Hepatocyte (in vitro differentiated cells): ENCODE measurements around the gene NAT14.

ENCODE experiments used
- EZH2 ChIP-seq: fragments of 200-600 bp; sonication (generic); IDR thresholded peaks from 2 replicates; pipeline ENCODE4 v1.6.1; 2016; ENCODE audit warnings: antibody characterized with exemption, mild to moderate bottlenecking, borderline replicate concordance
- EZH2phosphoT487 ChIP-seq: fragments of 200-600 bp; sonication (generic); IDR thresholded peaks from one replicate; pipeline ENCODE4 v1.6.1; 2018; ENCODE audit warnings: antibody characterized with exemption, mild to moderate bottlenecking, low read depth, moderate library complexity; ENCODE audit not compliant: unreplicated experiment, severe bottlenecking
- TF ChIP-seq, protein P1 (sequence below): fragments of 200-600 bp; sonication (generic); IDR thresholded peaks from 2 replicates; pipeline ENCODE4 v1.5.1; 2016; ENCODE audit warnings: antibody characterized with exemption, mild to moderate bottlenecking; ENCODE audit not compliant: poor library complexity

DNA sequence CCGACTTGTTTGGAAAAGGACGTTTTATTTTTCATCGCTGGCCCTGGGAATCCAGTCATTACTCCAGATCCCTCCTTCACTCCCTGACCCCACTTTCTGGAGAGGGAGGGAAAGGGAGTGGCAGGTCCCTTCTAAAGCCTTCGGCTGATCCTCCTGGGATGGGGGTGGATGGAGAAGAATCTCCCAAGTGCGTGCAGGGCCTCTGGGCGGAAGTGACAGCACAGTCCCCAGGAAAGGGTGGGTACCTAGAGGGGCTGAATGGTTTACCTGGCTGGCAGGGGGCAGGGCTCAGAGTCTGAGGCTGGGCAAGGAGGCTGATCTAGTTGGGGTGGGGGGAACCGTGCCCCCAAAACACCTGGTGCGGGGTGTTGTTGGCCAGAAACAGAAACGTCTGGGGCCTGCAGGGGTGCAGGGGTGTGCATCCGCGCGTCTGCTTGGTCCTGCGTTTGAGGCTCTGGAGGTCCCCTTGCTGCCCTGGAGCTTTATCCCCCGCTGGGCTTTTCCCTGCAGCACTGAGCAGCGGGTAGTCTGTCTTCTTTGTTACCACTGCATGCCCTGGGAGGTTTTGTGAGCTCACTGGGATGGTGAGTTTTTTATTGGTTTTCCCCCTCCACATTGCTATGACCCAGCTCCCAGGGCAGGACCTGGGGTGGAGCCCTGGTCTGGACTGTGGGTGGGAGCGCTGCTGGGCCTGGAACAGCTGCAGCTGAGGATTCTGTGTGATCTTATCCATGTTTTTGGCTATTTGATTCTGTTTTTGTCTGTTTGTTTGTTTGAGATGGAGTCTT, 11.6 kb upstream of the NAT14 start:
- TF ChIP-seq, protein P1, sequence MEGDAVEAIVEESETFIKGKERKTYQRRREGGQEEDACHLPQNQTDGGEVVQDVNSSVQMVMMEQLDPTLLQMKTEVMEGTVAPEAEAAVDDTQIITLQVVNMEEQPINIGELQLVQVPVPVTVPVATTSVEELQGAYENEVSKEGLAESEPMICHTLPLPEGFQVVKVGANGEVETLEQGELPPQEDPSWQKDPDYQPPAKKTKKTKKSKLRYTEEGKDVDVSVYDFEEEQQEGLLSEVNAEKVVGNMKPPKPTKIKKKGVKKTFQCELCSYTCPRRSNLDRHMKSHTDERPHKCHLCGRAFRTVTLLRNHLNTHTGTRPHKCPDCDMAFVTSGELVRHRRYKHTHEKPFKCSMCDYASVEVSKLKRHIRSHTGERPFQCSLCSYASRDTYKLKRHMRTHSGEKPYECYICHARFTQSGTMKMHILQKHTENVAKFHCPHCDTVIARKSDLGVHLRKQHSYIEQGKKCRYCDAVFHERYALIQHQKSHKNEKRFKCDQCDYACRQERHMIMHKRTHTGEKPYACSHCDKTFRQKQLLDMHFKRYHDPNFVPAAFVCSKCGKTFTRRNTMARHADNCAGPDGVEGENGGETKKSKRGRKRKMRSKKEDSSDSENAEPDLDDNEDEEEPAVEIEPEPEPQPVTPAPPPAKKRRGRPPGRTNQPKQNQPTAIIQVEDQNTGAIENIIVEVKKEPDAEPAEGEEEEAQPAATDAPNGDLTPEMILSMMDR, result no peak
- TF ChIP-seq EZH2, result no peak
- no peak for TF ChIP-seq EZH2phosphoT487
